Activated T-cell treated with anti-CD3 and anti-CD28 coated beads, Interleukin-2, amount 50 U/mL, for 1 hour (primary cell): ENCODE data around the gene CCT5.

ENCODE experiments used
- DNase-seq: peaks from one replicate; pipeline ENCODE4 v3.0.0-alpha.2; 2020

The CCT5 gene

GRCh38 chr5:10249948-10250805 lies at the start of gene CCT5:
Gene CCT5, plus strand, starts transcription at chr5:10250280. Its CDS starts 61 bp downstream, at chr5:10250341.
- peak; percentile 86 for DNase-seq

GRCh38 chr5:10201223-10201868 lies 48.7 kb upstream of the CCT5 start:
- DNase-seq = no peak

- DNase-seq = no peak
Measured at GRCh38 chr5:10202089-10202910, 47.8 kb upstream of the CCT5 start.

GRCh38 chr5:10209004-10209403 lies 41.1 kb upstream of the CCT5 start:
- no peak for DNase-seq

- no peak for DNase-seq
Measured at GRCh38 chr5:10213316-10213715, 36.8 kb upstream of the CCT5 start.

GRCh38 chr5:10214041-10214440 lies 36.0 kb upstream of the CCT5 start:
- DNase-seq = no peak

GRCh38 chr5:10215366-10215765 lies 34.7 kb upstream of the CCT5 start:
- DNase-seq = no peak

GRCh38 chr5:10216107-10216506 lies 34.0 kb upstream of the CCT5 start:
- DNase-seq = no peak

- no peak for DNase-seq
Measured at GRCh38 chr5:10218658-10219057, 31.4 kb upstream of the CCT5 start.

GRCh38 chr5:10219068-10219467 lies 31.0 kb upstream of the CCT5 start:
- no peak for DNase-seq

- no peak for DNase-seq
Measured at GRCh38 chr5:10220248-10220647, 29.8 kb upstream of the CCT5 start.

- DNase-seq = no peak
Measured at GRCh38 chr5:10222326-10222725, 27.8 kb upstream of the CCT5 start.

GRCh38 chr5:10227379-10227778 lies 22.7 kb upstream of the CCT5 start:
- DNase-seq = no peak

GRCh38 chr5:10228288-10228687 lies 21.8 kb upstream of the CCT5 start:
- DNase-seq = no peak

- DNase-seq = no peak
Measured at GRCh38 chr5:10229306-10230048, 20.6 kb upstream of the CCT5 start.

- no peak for DNase-seq
Measured at GRCh38 chr5:10232386-10232785, 17.7 kb upstream of the CCT5 start.

GRCh38 chr5:10233011-10233410 lies 17.1 kb upstream of the CCT5 start:
- DNase-seq = no peak

- no peak for DNase-seq
Measured at GRCh38 chr5:10233505-10233904, 16.6 kb upstream of the CCT5 start.

GRCh38 chr5:10235350-10235749 lies 14.7 kb upstream of the CCT5 start:
- DNase-seq = no peak

GRCh38 chr5:10243660-10244240 lies 6.3 kb upstream of the CCT5 start:
- DNase-seq = no peak

- DNase-seq = no peak
Measured at GRCh38 chr5:10244342-10244944, 5.6 kb upstream of the CCT5 start.

- no peak for DNase-seq
Measured at GRCh38 chr5:10246761-10247160, 3.3 kb upstream of the CCT5 start.
